OCI-LY7 (cell line): ENCODE results near the gene LHPP.

Experiments
- EZH2phosphoT487 ChIP-seq: fragments of 200-600 bp; sonication (generic); IDR thresholded peaks from 2 replicates; pipeline ENCODE4 v1.6.1; 2018; ENCODE audit warnings: low read depth, borderline replicate concordance, mild to moderate bottlenecking, mixed run types, antibody characterized with exemption, low read length, moderate library complexity, mixed read lengths
- TF ChIP-seq, protein P1 (sequence below): fragments of 200-600 bp; sonication (generic); conservative IDR thresholded peaks from 2 replicates; pipeline ENCODE4 v1.5.1; 2014; ENCODE audit warnings: mild to moderate bottlenecking, antibody characterized with exemption, low read length, moderate library complexity, mixed read lengths

DNA sequence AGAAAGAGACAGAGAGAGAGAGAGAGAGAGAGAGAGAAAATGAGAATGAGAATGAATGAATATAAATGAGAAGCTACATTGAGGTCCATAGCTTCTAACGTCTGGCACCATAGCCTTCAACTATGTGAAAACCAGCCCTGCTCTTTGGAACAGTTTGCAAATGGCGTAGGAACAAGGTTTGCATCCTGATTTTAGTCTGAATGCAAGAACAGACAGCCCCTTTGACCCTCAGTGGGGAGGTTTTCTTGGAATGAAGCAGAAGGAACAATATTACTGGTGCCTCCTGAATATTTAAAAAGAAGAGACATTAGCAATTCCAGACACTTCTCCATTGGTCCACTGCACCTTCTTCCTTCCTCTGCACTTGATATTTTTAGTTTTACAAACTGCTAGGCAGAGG, 23.0 kb downstream of the LHPP start:
- TF ChIP-seq, protein P1, sequence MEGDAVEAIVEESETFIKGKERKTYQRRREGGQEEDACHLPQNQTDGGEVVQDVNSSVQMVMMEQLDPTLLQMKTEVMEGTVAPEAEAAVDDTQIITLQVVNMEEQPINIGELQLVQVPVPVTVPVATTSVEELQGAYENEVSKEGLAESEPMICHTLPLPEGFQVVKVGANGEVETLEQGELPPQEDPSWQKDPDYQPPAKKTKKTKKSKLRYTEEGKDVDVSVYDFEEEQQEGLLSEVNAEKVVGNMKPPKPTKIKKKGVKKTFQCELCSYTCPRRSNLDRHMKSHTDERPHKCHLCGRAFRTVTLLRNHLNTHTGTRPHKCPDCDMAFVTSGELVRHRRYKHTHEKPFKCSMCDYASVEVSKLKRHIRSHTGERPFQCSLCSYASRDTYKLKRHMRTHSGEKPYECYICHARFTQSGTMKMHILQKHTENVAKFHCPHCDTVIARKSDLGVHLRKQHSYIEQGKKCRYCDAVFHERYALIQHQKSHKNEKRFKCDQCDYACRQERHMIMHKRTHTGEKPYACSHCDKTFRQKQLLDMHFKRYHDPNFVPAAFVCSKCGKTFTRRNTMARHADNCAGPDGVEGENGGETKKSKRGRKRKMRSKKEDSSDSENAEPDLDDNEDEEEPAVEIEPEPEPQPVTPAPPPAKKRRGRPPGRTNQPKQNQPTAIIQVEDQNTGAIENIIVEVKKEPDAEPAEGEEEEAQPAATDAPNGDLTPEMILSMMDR, result no peak
- TF ChIP-seq EZH2phosphoT487, result no peak
